Measurements from ENCODE around the gene MTFR1L. TPM values are rescaled to one million over a fixed set of nuclear protein-coding genes. Genes with fewer than 3 reads are reported as not detected.

Gene MTFR1L
- total RNA-seq, 1 experiment from 2014 or later = 23.2 TPM

DNA sequence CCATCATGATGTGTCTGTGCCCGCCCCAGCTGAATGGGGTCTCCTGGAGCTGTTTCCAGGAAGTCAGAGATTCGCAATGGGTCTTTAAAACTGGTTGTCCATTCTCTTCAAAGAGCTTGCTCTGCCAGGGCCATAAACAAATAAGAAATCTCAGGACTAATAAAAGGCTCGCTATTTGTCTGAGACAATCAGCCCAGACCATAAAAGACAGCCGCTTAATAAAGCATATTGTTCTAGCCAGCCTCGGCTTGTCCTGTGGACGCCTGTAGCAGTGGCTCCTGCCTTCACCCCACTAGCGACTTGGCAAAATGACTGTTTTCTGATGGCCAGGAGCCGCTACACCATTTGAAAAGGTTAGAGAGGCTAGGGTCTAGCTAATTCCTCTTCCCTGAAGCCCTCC, 40.4 kb upstream of the MTFR1L start:
- no peaks in the 10 kb centered on the region for H3K9me3 Mint-ChIP-seq (ENCODE audit: low read depth, unreplicated experiment)
- no peak overlapping the region for H3K4me3 Mint-ChIP-seq (ENCODE audit: low read depth, unreplicated experiment)
- BruUV-seq (replicated peaks) = no TSS peak
- DNase-seq = no peak
- intact Hi-C loops (cut with micrococcal nuclease; ENCODE audit: unreplicated experiment) = no loop called here
- TF ChIP-seq, protein P1, sequence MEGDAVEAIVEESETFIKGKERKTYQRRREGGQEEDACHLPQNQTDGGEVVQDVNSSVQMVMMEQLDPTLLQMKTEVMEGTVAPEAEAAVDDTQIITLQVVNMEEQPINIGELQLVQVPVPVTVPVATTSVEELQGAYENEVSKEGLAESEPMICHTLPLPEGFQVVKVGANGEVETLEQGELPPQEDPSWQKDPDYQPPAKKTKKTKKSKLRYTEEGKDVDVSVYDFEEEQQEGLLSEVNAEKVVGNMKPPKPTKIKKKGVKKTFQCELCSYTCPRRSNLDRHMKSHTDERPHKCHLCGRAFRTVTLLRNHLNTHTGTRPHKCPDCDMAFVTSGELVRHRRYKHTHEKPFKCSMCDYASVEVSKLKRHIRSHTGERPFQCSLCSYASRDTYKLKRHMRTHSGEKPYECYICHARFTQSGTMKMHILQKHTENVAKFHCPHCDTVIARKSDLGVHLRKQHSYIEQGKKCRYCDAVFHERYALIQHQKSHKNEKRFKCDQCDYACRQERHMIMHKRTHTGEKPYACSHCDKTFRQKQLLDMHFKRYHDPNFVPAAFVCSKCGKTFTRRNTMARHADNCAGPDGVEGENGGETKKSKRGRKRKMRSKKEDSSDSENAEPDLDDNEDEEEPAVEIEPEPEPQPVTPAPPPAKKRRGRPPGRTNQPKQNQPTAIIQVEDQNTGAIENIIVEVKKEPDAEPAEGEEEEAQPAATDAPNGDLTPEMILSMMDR (IDR thresholded peaks at IDR 0.05; ENCODE audit: unreplicated experiment) = no peak
- H3K36me3 Mint-ChIP-seq (ENCODE audit: insufficient read depth, unreplicated experiment) = no peaks in the 10 kb centered on the region
- H3K27me3 Mint-ChIP-seq (ENCODE audit: unreplicated experiment) = peaks cover 5% of the 10 kb centered on the region
- CTCF ChIA-PET = interaction anchor here (1.1 kb wide), 1 partner anchor 21 kb away, joined by 3 read pairs; no protein-coding TSS in a partner anchor
- no peak overlapping the region for H3K27ac Mint-ChIP-seq (ENCODE audit: unreplicated experiment)
- H3K4me1 Mint-ChIP-seq (ENCODE audit: low read depth, unreplicated experiment) = peaks cover 10% of the 10 kb centered on the region

DNA sequence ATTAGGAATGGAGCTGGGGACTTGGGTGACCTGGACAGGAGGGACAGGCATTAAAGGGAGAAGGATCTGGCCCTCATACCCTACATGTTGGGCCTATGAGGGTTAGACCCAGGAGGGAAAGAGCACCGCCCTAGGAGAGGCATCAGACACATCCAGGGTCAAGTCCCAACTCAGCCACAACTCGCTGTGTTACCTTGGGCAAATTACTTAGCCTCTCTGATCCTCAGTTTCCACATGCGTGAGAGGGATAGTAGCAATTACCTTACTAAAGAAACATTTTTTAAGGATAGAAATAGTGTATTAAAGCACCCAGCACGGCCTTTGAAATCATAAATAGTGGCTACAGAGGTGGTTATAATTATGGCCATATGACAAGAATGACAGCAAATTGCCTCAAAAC, 39.9 kb upstream of the MTFR1L start:
- H3K36me3 Mint-ChIP-seq (ENCODE audit: insufficient read depth, unreplicated experiment) = no peaks in the 10 kb centered on the region
- intact Hi-C loops (cut with micrococcal nuclease; ENCODE audit: unreplicated experiment) = no loop called here
- H3K27ac Mint-ChIP-seq (ENCODE audit: unreplicated experiment) = no peak overlapping the region
- no peak overlapping the region for H3K4me3 Mint-ChIP-seq (ENCODE audit: low read depth, unreplicated experiment)
- DNase-seq = no peak
- BruUV-seq (replicated peaks) = no TSS peak
- H3K4me1 Mint-ChIP-seq (ENCODE audit: low read depth, unreplicated experiment) = peaks cover 8% of the 10 kb centered on the region
- H3K27me3 Mint-ChIP-seq (ENCODE audit: unreplicated experiment) = peaks cover 10% of the 10 kb centered on the region
- TF ChIP-seq, protein P1 (IDR thresholded peaks at IDR 0.05; ENCODE audit: unreplicated experiment) = no peak
- H3K9me3 Mint-ChIP-seq (ENCODE audit: low read depth, unreplicated experiment) = no peaks in the 10 kb centered on the region
- CTCF ChIA-PET = no interaction called here

DNA sequence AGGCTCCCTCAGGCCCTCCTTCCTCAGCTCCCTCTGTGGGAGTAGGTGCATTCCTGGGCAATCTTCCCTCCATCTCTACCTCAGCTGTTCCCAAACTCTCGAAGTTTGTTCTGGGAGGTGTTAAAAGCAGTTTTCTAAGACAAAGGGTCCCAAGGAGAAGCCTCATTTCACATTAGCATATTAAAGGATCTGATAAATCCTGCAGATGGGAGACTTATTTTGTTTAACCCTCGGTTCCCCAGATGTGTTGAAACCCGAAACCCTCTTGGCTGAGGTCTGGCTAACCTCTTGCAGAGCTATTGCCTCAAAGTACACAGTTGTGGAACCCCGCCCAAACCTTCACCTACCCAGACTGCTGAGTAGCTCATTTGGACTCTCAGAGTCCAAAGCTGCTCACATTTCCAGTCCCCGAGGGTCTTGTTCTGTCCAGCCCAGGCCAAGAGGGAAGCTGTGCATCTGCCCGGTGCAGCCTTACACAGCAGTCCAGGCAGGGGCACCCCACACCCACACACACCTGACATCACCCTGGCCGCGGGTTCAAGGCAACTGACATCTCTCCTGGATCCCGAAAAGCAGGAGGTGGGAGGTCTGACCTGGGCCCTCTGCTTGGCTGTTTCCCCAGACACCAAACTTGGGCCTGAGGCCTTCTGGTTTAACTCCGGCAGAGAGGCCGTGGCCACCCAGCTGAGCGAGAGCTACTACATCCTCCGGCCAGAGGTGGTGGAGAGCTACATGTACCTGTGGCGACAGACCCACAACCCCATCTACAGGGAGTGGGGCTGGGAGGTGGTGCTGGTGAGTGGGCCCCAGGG, 39.2 kb upstream of the MTFR1L start:
- TF ChIP-seq, protein P1 (IDR thresholded peaks at IDR 0.05; ENCODE audit: unreplicated experiment) = no peak
- Mint-ChIP-seq H3K4me1 (ENCODE audit: low read depth, unreplicated experiment) (peaks cover 1% of the 10 kb centered on the region), H3K27me3 (ENCODE audit: unreplicated experiment) (peaks cover 13% of the 10 kb centered on the region), H3K27ac (ENCODE audit: unreplicated experiment) (no peak overlapping the region), H3K4me3 (ENCODE audit: low read depth, unreplicated experiment) (no peak overlapping the region), H3K9me3 (ENCODE audit: low read depth, unreplicated experiment) (no peaks in the 10 kb centered on the region), H3K36me3 (ENCODE audit: insufficient read depth, unreplicated experiment) (no peaks in the 10 kb centered on the region)
- no TSS peak for BruUV-seq (replicated peaks)
- no peak for DNase-seq
- intact Hi-C loops (cut with micrococcal nuclease; ENCODE audit: unreplicated experiment) = no loop called here
- CTCF ChIA-PET = no interaction called here

DNA sequence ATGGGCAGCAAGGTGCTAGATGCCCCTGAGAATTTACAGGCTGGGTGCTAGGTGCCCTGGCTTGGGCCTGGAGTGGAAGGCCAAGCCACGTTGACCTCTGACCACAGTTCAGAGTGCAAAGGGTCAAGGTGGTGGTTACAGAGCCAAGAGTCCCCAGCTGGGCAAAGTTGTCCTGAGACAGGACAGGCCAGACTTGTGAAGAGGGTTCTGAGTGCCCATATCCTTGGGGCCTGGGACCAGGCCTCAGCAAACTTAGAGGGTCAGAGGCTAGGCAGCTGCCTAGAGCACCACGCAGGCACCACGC, 38.7 kb upstream of the MTFR1L start:
- H3K4me1 Mint-ChIP-seq (ENCODE audit: low read depth, unreplicated experiment) = no peaks in the 10 kb centered on the region
- H3K36me3 Mint-ChIP-seq (ENCODE audit: insufficient read depth, unreplicated experiment) = no peaks in the 10 kb centered on the region
- H3K9me3 Mint-ChIP-seq (ENCODE audit: low read depth, unreplicated experiment) = no peaks in the 10 kb centered on the region
- peaks cover 13% of the 10 kb centered on the region for H3K27me3 Mint-ChIP-seq (ENCODE audit: unreplicated experiment)
- BruUV-seq (replicated peaks) = no TSS peak
- TF ChIP-seq, protein P1 (IDR thresholded peaks at IDR 0.05; ENCODE audit: unreplicated experiment) = no peak
- DNase-seq = no peak
- no peak overlapping the region for H3K27ac Mint-ChIP-seq (ENCODE audit: unreplicated experiment)
- H3K4me3 Mint-ChIP-seq (ENCODE audit: low read depth, unreplicated experiment) = no peak overlapping the region
- intact Hi-C loops (cut with micrococcal nuclease; ENCODE audit: unreplicated experiment) = no loop called here
- CTCF ChIA-PET = no interaction called here

Data from Calu3 (cell line).